ENCODE data around the gene MB. TPM values are rescaled to one million over a fixed set of nuclear protein-coding genes. Genes with fewer than 3 reads are reported as not detected.

Gene MB
- total and polyA plus RNA-seq, 12 donors = 0.35 to 32.8 (median 2.0) TPM

DNA sequence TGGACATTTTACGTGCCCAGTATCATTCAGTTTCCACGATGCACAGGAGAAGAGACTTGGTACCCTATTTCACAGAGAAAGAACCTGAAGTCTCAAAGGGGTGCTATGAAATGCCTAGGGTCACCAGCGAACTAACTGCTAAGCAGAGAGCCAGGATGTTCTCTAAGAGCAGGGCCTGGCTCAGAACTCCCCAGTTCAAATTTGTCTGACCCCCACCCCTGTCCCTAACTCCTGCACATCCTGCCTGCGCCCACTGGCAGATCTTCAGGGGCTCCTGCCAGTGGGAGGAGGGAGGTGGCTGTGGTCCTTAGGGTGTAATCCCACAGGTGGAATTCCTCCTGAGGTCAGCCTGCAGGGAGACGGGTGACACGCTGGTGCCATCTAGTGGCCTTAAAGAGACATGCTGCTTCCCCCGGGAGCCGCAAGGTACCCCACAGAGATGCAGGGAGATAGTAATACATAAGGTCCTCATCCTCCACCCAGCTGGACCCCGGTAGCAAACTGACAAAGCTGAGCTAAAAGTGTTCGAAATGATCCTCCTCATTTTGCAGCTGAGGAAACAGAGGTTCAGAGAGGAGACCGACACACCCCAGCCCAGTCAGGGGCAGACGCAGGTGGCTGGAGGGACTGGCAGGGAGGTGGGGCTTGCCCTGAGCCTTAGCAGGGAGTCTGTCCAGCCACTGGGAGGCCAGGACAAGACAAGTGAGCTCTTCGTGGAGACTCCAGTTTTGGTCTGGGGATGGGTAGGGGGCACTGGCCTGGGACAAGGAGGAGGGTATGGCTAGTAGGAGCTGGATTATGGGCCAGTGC lies 34.1 kb downstream of the MB start:
- Histone ChIP-seq H3K27ac (no peak overlapping the region), H3K36me3 (replicated peaks in 1 of 2) (no peaks in the 10 kb centered on the region)

GRCh38 chr22:35582218-35582860 lies 34.8 kb downstream of the MB start:
- Histone ChIP-seq H3K36me3 (replicated peaks in 1 of 2) (no peaks in the 10 kb centered on the region), H3K4me1 (replicated peaks in 1 of 2) (no peaks in the 10 kb centered on the region), H3K4me3 (no peak overlapping the region), H3K27me3 (no peaks in the 10 kb centered on the region), H3K27ac (no peak overlapping the region), H3K9me3 (replicated peaks in 1 of 3) (no peaks in the 10 kb centered on the region)
- 78 to 82% (median 79%) methylated on average over 11 of the region's 11 CpGs for WGBS, 4 donors
- no peak for DNase-seq
- intact Hi-C loops (cut with DNase I) = loop anchor here (2.0 to 10.0 kb wide), 3 partner anchors 152 to 238 kb away; no protein-coding TSS in a partner anchor
- TF ChIP-seq POLR2A (IDR thresholded peaks at IDR 0.05) = no peak
- TF ChIP-seq, protein P1, sequence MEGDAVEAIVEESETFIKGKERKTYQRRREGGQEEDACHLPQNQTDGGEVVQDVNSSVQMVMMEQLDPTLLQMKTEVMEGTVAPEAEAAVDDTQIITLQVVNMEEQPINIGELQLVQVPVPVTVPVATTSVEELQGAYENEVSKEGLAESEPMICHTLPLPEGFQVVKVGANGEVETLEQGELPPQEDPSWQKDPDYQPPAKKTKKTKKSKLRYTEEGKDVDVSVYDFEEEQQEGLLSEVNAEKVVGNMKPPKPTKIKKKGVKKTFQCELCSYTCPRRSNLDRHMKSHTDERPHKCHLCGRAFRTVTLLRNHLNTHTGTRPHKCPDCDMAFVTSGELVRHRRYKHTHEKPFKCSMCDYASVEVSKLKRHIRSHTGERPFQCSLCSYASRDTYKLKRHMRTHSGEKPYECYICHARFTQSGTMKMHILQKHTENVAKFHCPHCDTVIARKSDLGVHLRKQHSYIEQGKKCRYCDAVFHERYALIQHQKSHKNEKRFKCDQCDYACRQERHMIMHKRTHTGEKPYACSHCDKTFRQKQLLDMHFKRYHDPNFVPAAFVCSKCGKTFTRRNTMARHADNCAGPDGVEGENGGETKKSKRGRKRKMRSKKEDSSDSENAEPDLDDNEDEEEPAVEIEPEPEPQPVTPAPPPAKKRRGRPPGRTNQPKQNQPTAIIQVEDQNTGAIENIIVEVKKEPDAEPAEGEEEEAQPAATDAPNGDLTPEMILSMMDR (IDR thresholded peaks at IDR 0.05) = no peak

More for the DNA sequence above, 34.1 kb downstream of the MB start:
- intact Hi-C loops (cut with DNase I) = loop anchor here (2.0 to 10.0 kb wide), 3 partner anchors 152 to 238 kb away; no protein-coding TSS in a partner anchor
- DNase-seq = peak; percentile 41 to 84 (median 65)
- H3K27me3 ChIP-seq = no peaks in the 10 kb centered on the region
- H3K4me3 ChIP-seq = no peak overlapping the region
- H3K9me3 ChIP-seq (replicated peaks in 1 of 3) = no peaks in the 10 kb centered on the region
- no peaks in the 10 kb centered on the region for H3K4me1 ChIP-seq (replicated peaks in 1 of 2)
- WGBS, 4 donors = 25 to 27% (median 26%) methylated on average over 8 to 13 of the region's 13 CpGs
- no peak for TF ChIP-seq POLR2A (IDR thresholded peaks at IDR 0.05)
- TF ChIP-seq, protein P1 (IDR thresholded peaks at IDR 0.05) = peak; percentile 81 to 95 (median 90)

GRCh38 chr22:35581023-35581413 lies 36.1 kb downstream of the MB start:
- intact Hi-C loops (cut with DNase I) = loop anchor here (5.0 to 10.0 kb wide), 2 partner anchors 229 to 236 kb away; no protein-coding TSS in a partner anchor
- no peak overlapping the region for H3K4me3 ChIP-seq
- H3K9me3 ChIP-seq (replicated peaks in 1 of 3) = no peaks in the 10 kb centered on the region
- no peaks in the 10 kb centered on the region for H3K36me3 ChIP-seq (replicated peaks in 1 of 2)
- no peak for TF ChIP-seq POLR2A (IDR thresholded peaks at IDR 0.05)
- TF ChIP-seq, protein P1 (IDR thresholded peaks at IDR 0.05) = no peak
- 77 to 88% (median 85%) methylated on average over 5 of the region's 5 CpGs for WGBS, 4 donors
- no peak overlapping the region for H3K27ac ChIP-seq
- H3K27me3 ChIP-seq = no peaks in the 10 kb centered on the region
- H3K4me1 ChIP-seq (replicated peaks in 1 of 2) = no peaks in the 10 kb centered on the region
- DNase-seq = no peak

DNA sequence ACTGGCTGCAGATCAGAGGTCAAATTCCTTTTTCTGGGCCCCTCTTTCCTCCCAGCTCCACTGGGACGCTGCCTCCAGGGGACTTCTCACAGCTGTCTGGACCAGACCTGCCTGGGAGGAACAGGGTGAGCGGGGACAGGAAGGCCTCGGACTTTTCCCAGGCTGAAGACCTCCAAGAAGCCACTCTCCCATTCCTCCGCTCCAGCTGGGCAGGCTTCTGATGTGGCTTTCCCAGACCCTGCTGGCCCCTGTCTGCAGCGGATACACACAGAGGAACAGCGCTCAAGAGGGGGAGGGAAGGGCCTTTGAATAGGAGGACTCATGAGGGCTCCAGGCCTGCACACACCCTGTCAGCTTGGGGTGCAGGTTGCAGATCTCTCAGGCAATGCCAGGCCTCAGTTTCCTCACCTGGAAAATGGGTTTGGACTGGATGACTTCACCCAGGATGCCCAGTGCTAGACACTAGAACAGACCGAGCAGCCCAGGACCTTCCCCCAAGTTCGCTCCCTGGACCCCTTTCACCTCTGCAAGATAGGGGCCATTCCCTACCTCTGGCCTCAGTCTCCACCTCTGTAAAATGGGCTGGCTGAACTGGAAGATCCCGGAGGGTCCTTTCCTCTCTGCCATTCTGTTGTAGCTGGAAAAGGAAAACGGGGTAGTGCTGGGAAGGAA lies 36.6 kb downstream of the MB start:
- no peaks in the 10 kb centered on the region for H3K4me1 ChIP-seq (replicated peaks in 1 of 2)
- H3K4me3 ChIP-seq = no peak overlapping the region
- intact Hi-C loops (cut with DNase I) = loop anchor here (5.0 to 10.0 kb wide), 2 partner anchors 228 to 236 kb away; no protein-coding TSS in a partner anchor
- no peak overlapping the region for H3K27ac ChIP-seq
- H3K36me3 ChIP-seq (replicated peaks in 1 of 2) = no peaks in the 10 kb centered on the region
- H3K9me3 ChIP-seq (replicated peaks in 1 of 3) = no peaks in the 10 kb centered on the region
- H3K27me3 ChIP-seq = no peaks in the 10 kb centered on the region
- WGBS, 4 donors = 84 to 90% (median 87%) methylated on average over 9 to 10 of the region's 10 CpGs
- TF ChIP-seq, protein P1 (IDR thresholded peaks at IDR 0.05) = no peak
- TF ChIP-seq POLR2A (IDR thresholded peaks at IDR 0.05) = no peak
- DNase-seq = no peak
